GM12878 (cell line): Measurements from ENCODE around the gene NPAS3. TPM values are rescaled to one million over a fixed set of nuclear protein-coding genes. Genes with fewer than 3 reads are reported as not detected.

Experiments used
- ATAC-seq: fragments of 200-7000 bp; cut with Tn5 transposase; 3 replicates; pipeline ENCODE4 v1.9.1; 2020; ENCODE audit warnings: mild to moderate bottlenecking, moderate library complexity
- BruUV-seq: library from RNA; stranded (reverse); fragments of 400-500 nt; replicated peaks from 2 replicates; lab custom pipeline; 2021; lab: Mats Ljungman, UMichigan
- CTCF ChIA-PET: fragments of 300-600 bp; sonication (Branson Sonifier 250); formaldehyde crosslinking; extraction: SDS; loops from one replicate; lab custom pipeline; 2021; ENCODE audit warnings: inconsistent platforms; lab: Yijun Ruan, JAX
- POLR2A ChIA-PET: fragments of 350-600 bp; formaldehyde crosslinking; extraction: SDS; loops from one replicate; lab custom pipeline; 2021; ENCODE audit warnings: inconsistent platforms; lab: Charles Lee
- RAD21 ChIA-PET: fragments of 300-600 bp; sonication (Branson Sonifier 250); formaldehyde crosslinking; loops from one replicate; lab custom pipeline; 2023; ENCODE audit warnings: antibody characterized with exemption; ENCODE audit not compliant: unreplicated experiment; lab: Charles Lee
- SMC1A ChIA-PET: fragments of 300-600 bp; sonication (Branson Sonifier 250); formaldehyde crosslinking; loops from one replicate; lab custom pipeline; 2023; ENCODE audit not compliant: unreplicated experiment, uncharacterized antibody; lab: Charles Lee
- DNase-seq: peaks from one replicate; pipeline ENCODE4 v3.0.0-alpha.2; 2011; ENCODE audit warnings: low read depth, low spot score
- FAIRE-seq: peaks from 3 replicates; lab custom pipeline; 2011; peaks lifted over from hg19 to GRCh38; lab: Jason Lieb, UNC
- H2AFZ ChIP-seq: 2 replicates; pipeline ENCODE4 v1.6.0; 2011; ENCODE audit warnings: low read depth, low read length, control low read depth; ENCODE audit not compliant: control insufficient read depth
- H3K27ac ChIP-seq: 2 replicates; pipeline ENCODE4 v1.5.1; 2011; ENCODE audit warnings: control low read depth; ENCODE audit not compliant: control insufficient read depth, insufficient read depth
- H3K27me3 ChIP-seq, 2 experiments: replicated peaks in 1 of 2; 2 replicates each; pipeline versions ENCODE4 v1.6.0 to v1.6.1; 2011; ENCODE audit warnings: low read length in 1 of 2; ENCODE audit not compliant: control insufficient read depth in 2 of 2, insufficient read depth in 2 of 2
- H3K36me3 ChIP-seq, 2 experiments: 2 replicates each; pipeline ENCODE4 v1.5.1; 2011; ENCODE audit warnings: low read length in 1 of 2; ENCODE audit not compliant: control insufficient read depth in 2 of 2, insufficient read depth in 2 of 2
- H3K4me1 ChIP-seq: 2 replicates; pipeline ENCODE4 v1.6.1; 2011; ENCODE audit warnings: mild to moderate bottlenecking, low read length, moderate library complexity, mixed read lengths; ENCODE audit not compliant: control insufficient read depth, insufficient read depth
- H3K4me2 ChIP-seq: 2 replicates; pipeline ENCODE4 v1.6.0; 2011; ENCODE audit warnings: control low read depth; ENCODE audit not compliant: control insufficient read depth, insufficient read depth
- H3K4me3 ChIP-seq: fragments of 200-600 bp; sonication (generic); 2 replicates; pipeline ENCODE4 v1.5.1; 2016
- H3K79me2 ChIP-seq: 2 replicates; pipeline ENCODE4 v1.6.0; 2011; ENCODE audit warnings: low read length; ENCODE audit not compliant: control insufficient read depth, insufficient read depth
- H3K9ac ChIP-seq: 2 replicates; pipeline ENCODE4 v1.8.0; 2011; ENCODE audit warnings: low read length, control low read depth, mixed read lengths; ENCODE audit not compliant: control insufficient read depth, insufficient read depth
- H3K9me3 ChIP-seq: replicated peaks from 3 replicates; pipeline ENCODE4 v1.5.1; 2011; ENCODE audit warnings: mild to moderate bottlenecking, low read length; ENCODE audit not compliant: control insufficient read depth, insufficient read depth
- H4K20me1 ChIP-seq: 2 replicates; pipeline ENCODE4 v1.6.0; 2011; ENCODE audit not compliant: control insufficient read depth, insufficient read depth
- ATF7 ChIP-seq: fragments of 450-650 bp; IDR thresholded peaks from 2 replicates; pipeline ENCODE4 v1.6.1; 2016; ENCODE audit warnings: low read depth, mild to moderate bottlenecking
- BMI1 ChIP-seq: fragments of 450-650 bp; IDR thresholded peaks from 2 replicates; pipeline ENCODE4 v1.6.1; 2016; ENCODE audit warnings: mild to moderate bottlenecking, moderate library complexity, borderline replicate concordance
- CHD2 ChIP-seq: IDR thresholded peaks from 2 replicates; pipeline ENCODE4 v1.6.1; 2011; ENCODE audit warnings: low read depth, low read length, improper control_type of control experiment, borderline replicate concordance
- CREM ChIP-seq: IDR thresholded peaks from 2 replicates; pipeline ENCODE4 v1.6.1; 2014; ENCODE audit warnings: antibody characterized with exemption, low read depth
- E2F4 ChIP-seq: IDR thresholded peaks from 2 replicates; pipeline ENCODE4 v1.6.1; 2012; ENCODE audit warnings: low read depth, low read length, improper control_type of control experiment
- MEF2B ChIP-seq: fragments of 450-650 bp; IDR thresholded peaks from 2 replicates; pipeline ENCODE4 v1.6.1; 2018; ENCODE audit warnings: mild to moderate bottlenecking, moderate library complexity; ENCODE audit not compliant: partially characterized antibody, poor library complexity, severe bottlenecking
- PAX5 ChIP-seq: IDR thresholded peaks from 2 replicates; pipeline ENCODE4 v1.6.1; 2011; ENCODE audit warnings: low read depth, low read length, borderline replicate concordance
- PML ChIP-seq: IDR thresholded peaks from 2 replicates; pipeline ENCODE4 v1.6.1; 2012; ENCODE audit warnings: low read length, inconsistent platforms
- RBBP5 ChIP-seq: fragments of 200-600 bp; sonication (generic); conservative IDR thresholded peaks from 2 replicates; pipeline ENCODE4 v1.6.1; 2016
- ZNF622 ChIP-seq: fragments of 450-650 bp; IDR thresholded peaks from 2 replicates; pipeline ENCODE4 v1.6.1; 2017; ENCODE audit warnings: mild to moderate bottlenecking, inconsistent platforms
- WGBS: methylation state at CpG from one replicate; pipeline ENCODE4 v1.1.6; 2016; ENCODE audit warnings: low lambda C conversion rate; ENCODE audit not compliant: insufficient replicate concordance, insufficient coverage; ENCODE audit errors: missing lambda C conversion rate; 5-methylcytosine and 5-hydroxymethylcytosine counted together
- in situ Hi-C: fragments of 300-500 bp; cut with MboI; formaldehyde crosslinking; loops from 9 replicates; pipeline ENCODE4 v1.14.3; 2018; ENCODE audit warnings: mixed read lengths
- intact Hi-C: fragments of 100-400 bp; cut with micrococcal nuclease; formaldehyde crosslinking; loops from one replicate; pipeline ENCODE4 v1.14.2; 2022; ENCODE audit not compliant: unreplicated experiment
- polyA plus RNA-seq, 11 experiments: library from polyadenylated mRNA; depleted of rRNA in 4 of 11; unstranded in 6 of 11; stranded (reverse) in 5 of 11; fragments of >200 nt; fragmentation: Nextera tagmentation in 4 of 11; fragmentation: Illumina TruSeq in 1 of 11; extraction: Ambion mirVana in 4 of 11; extraction: Trizol in 1 of 11; gene quantifications; 1 replicate in 1 of 11; 2 replicates in 10 of 11; pipeline versions ENCODE4 v1.2.1 to v1.2.3, GENCODE V29; 2011 to 2016; ENCODE audit warnings: inconsistent platforms in 2 of 11, missing spikeins in 2 of 11, low read depth in 1 of 11
- total RNA-seq, 4 experiments: library from RNA; depleted of rRNA in 3 of 4; stranded (reverse); fragments of >200 nt in 3 of 4; fragmentation: Illumina TruSeq in 1 of 4; extraction: Trizol in 1 of 4; gene quantifications; 2 replicates each; pipeline versions ENCODE4 v1.2.1 to v1.2.3, GENCODE V29; 2013 to 2021
- TF ChIP-seq, protein P1 (sequence below): fragments of 450-650 bp; IDR thresholded peaks from 2 replicates; pipeline ENCODE4 v1.6.1; 2018; ENCODE audit warnings: borderline replicate concordance, mild to moderate bottlenecking; ENCODE audit not compliant: partially characterized antibody

NPAS3 gene
- total and polyA plus RNA-seq, 10 of the 15 experiments (the other 5 are each of a cell fraction or from before 2014, with no cell fraction given): under 0.01 to 2.7 (median 0.03) TPM; not detected in 6

- DNase-seq: no peak
- Histone ChIP-seq H4K20me1 (no peaks in the 10 kb centered on the region), H3K4me3 (no peak overlapping the region), H3K27ac (no peak overlapping the region)
- CTCF ChIA-PET: interaction anchor here (0.6 to 5.8 kb wide), 2 partner anchors 194 to 567 kb away, joined by 3 to 77 read pairs; no protein-coding TSS in a partner anchor
- TF ChIP-seq PML: no peak
- TF ChIP-seq, all 136 proteins: peak for 0
- Histone ChIP-seq H3K9me3 (no peaks in the 10 kb centered on the region), H3K4me1 (no peaks in the 10 kb centered on the region), H3K9ac (no peak overlapping the region), H3K36me3 (no peaks in the 10 kb centered on the region), H2AFZ (no peak overlapping the region), H3K4me2 (no peak overlapping the region), H3K79me2 (no peaks in the 10 kb centered on the region), H3K27me3 (peaks cover 0 to 4% of the 10 kb centered on the region in 2 experiments; a peak in 1 of 4 replicates)
- RAD21 ChIA-PET: interaction anchor here (1.3 kb wide), 1 partner anchor 192 kb away, joined by 3 read pairs; no protein-coding TSS in a partner anchor
- in situ Hi-C loops: no loop called here
- BruUV-seq: no TSS peak
- ATAC-seq (no peak), FAIRE-seq (no peak)
- WGBS: 26% methylated on average over 6 of the region's 9 CpGs
- intact Hi-C loops: no loop called here
- POLR2A ChIA-PET: interaction anchor here (0.8 kb wide), 1 partner anchor 8 kb away, joined by 3 read pairs; no protein-coding TSS in a partner anchor
- SMC1A ChIA-PET: interaction anchor here (1.9 kb wide), 1 partner anchor 15 kb away, joined by 4 read pairs; no protein-coding TSS in a partner anchor
Measured at GRCh38 chr14:33480071-33480886, 541.6 kb downstream of the NPAS3 start.

- POLR2A ChIA-PET: interaction anchor here (1.0 kb wide), 1 partner anchor 10 kb away, joined by 3 read pairs; no protein-coding TSS in a partner anchor
- SMC1A ChIA-PET: no interaction called here
- FAIRE-seq: no peak
- H3K36me3 ChIP-seq: no peaks in the 10 kb centered on the region
- RAD21 ChIA-PET: no interaction called here
- no peak overlapping the region for H2AFZ ChIP-seq
- 0% methylated on average over 3 of the region's 3 CpGs for WGBS
- H3K27me3 ChIP-seq: peaks cover 0 to 4% of the 10 kb centered on the region in 2 experiments; a peak in 1 of 4 replicates
- H3K4me3 ChIP-seq: no peak overlapping the region
- no peaks in the 10 kb centered on the region for H3K4me1 ChIP-seq
- no peaks in the 10 kb centered on the region for H4K20me1 ChIP-seq
- H3K9ac ChIP-seq: no peak overlapping the region
- BruUV-seq: no TSS peak
- no peak for ATAC-seq
- no peaks in the 10 kb centered on the region for H3K79me2 ChIP-seq
- no peak overlapping the region for H3K4me2 ChIP-seq
- no peak for DNase-seq
- H3K9me3 ChIP-seq: no peaks in the 10 kb centered on the region
- intact Hi-C loops: no loop called here
- CTCF ChIA-PET: no interaction called here
- in situ Hi-C loops: no loop called here
- H3K27ac ChIP-seq: no peak overlapping the region
- no peak for TF ChIP-seq PAX5
- no peak for TF ChIP-seq CREM
- TF ChIP-seq E2F4: no peak
- TF ChIP-seq ATF7: no peak
- no peak for TF ChIP-seq BMI1
- TF ChIP-seq ZNF622: no peak
- TF ChIP-seq RBBP5: no peak
- no peak for TF ChIP-seq CHD2
- no peak for TF ChIP-seq MEF2B
- TF ChIP-seq, protein P1, sequence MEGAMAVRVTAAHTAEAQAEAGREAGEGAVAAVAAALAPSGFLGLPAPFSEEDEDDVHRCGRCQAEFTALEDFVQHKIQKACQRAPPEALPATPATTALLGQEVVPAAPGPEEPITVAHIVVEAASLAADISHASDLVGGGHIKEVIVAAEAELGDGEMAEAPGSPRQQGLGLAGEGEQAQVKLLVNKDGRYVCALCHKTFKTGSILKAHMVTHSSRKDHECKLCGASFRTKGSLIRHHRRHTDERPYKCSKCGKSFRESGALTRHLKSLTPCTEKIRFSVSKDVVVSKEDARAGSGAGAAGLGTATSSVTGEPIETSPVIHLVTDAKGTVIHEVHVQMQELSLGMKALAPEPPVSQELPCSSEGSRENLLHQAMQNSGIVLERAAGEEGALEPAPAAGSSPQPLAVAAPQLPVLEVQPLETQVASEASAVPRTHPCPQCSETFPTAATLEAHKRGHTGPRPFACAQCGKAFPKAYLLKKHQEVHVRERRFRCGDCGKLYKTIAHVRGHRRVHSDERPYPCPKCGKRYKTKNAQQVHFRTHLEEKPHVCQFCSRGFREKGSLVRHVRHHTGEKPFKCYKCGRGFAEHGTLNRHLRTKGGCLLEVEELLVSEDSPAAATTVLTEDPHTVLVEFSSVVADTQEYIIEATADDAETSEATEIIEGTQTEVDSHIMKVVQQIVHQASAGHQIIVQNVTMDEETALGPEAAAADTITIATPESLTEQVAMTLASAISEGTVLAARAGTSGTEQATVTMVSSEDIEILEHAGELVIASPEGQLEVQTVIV: no peak
Measured at GRCh38 chr14:33480887-33481184, 542.2 kb downstream of the NPAS3 start.
